Calu3 (cell line): ENCODE data around the gene CMKLR1. TPM values are rescaled to one million over a fixed set of nuclear protein-coding genes. Genes with fewer than 3 reads are reported as not detected.

Source experiments
- BruUV-seq: library from RNA; stranded (reverse); fragments of 400-500 nt; replicated peaks from 2 replicates; lab custom pipeline; 2021; lab: Mats Ljungman, UMichigan
- CTCF ChIA-PET: fragments of 300-600 bp; sonication (Branson Sonifier 250); formaldehyde crosslinking; loops from one replicate; lab custom pipeline; 2022; ENCODE audit warnings: antibody characterized with exemption; lab: Charles Lee
- DNase-seq: peaks from one replicate; pipeline ENCODE4 v3.0.0; 2022
- H3K27ac Mint-ChIP-seq: one replicate; pipeline ENCODE4 v1.8.0; 2022; ENCODE audit warnings: mixed read lengths; ENCODE audit not compliant: unreplicated experiment
- H3K27me3 Mint-ChIP-seq: one replicate; pipeline ENCODE4 v1.8.0; 2022; ENCODE audit warnings: mixed read lengths; ENCODE audit not compliant: unreplicated experiment
- H3K36me3 Mint-ChIP-seq: one replicate; pipeline ENCODE4 v1.8.0; 2022; ENCODE audit warnings: mild to moderate bottlenecking, moderate library complexity, mixed read lengths; ENCODE audit not compliant: insufficient read depth, unreplicated experiment
- H3K4me1 Mint-ChIP-seq: one replicate; pipeline ENCODE4 v1.8.0; 2022; ENCODE audit warnings: mild to moderate bottlenecking, low read depth, mixed read lengths; ENCODE audit not compliant: unreplicated experiment
- H3K4me3 Mint-ChIP-seq: one replicate; pipeline ENCODE4 v1.8.0; 2022; ENCODE audit warnings: mild to moderate bottlenecking, low read depth, moderate library complexity, mixed read lengths; ENCODE audit not compliant: unreplicated experiment
- H3K9me3 Mint-ChIP-seq: one replicate; pipeline ENCODE4 v1.8.0; 2022; ENCODE audit warnings: low read depth, mixed read lengths; ENCODE audit not compliant: unreplicated experiment
- intact Hi-C: fragments of 100-400 bp; cut with micrococcal nuclease; formaldehyde crosslinking; loops from one replicate; pipeline ENCODE4 v1.10.0; 2022; ENCODE audit not compliant: unreplicated experiment
- total RNA-seq: library from RNA; stranded (reverse); gene quantifications from 2 replicates; pipeline ENCODE4 v1.2.3, GENCODE V29; 2022
- TF ChIP-seq, protein P1 (sequence below): fragments of 200-600 bp; IDR thresholded peaks from one replicate; pipeline ENCODE4 v1.8.0; 2022; ENCODE audit warnings: antibody characterized with exemption; ENCODE audit not compliant: unreplicated experiment

Gene CMKLR1
- total RNA-seq, 1 experiment from 2014 or later: not detected

DNA sequence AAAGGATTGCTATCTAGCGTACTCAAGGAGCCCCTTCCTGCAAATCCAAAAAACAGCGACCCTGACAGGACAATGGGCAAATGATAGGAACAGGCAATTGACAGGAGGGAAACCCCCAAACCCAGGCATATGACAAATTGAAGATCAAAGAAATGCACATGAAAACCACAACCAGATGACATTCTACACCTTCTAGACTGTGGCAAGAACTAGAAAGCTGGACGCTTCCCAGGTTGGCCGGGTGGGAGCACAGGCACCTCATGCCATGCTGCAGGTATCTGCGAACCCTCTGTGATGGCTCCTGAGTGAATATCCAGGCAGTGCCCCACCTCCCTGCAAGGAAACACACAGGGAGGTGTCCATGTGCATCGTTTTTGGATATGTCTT is 37.1 kb downstream of the CMKLR1 start:
- Mint-ChIP-seq H3K4me3 (peak overlapping the region; percentile 19), H3K27ac (peak overlapping the region; percentile 74), H3K4me1 (peaks cover 84% of the 10 kb centered on the region), H3K27me3 (no peaks in the 10 kb centered on the region), H3K36me3 (peaks cover 18% of the 10 kb centered on the region), H3K9me3 (no peaks in the 10 kb centered on the region)
- DNase-seq: peak; percentile 22
- CTCF ChIA-PET: interaction anchor here (0.8 kb wide), 1 partner anchor 12 kb away, joined by 4 read pairs; no protein-coding TSS in a partner anchor
- intact Hi-C loops: loop anchor here (10.0 kb wide), 2 partner anchors 213 to 1207 kb away; partner anchors contain the start of genes CRY1 and FICD
- BruUV-seq: no TSS peak
- TF ChIP-seq, protein P1, sequence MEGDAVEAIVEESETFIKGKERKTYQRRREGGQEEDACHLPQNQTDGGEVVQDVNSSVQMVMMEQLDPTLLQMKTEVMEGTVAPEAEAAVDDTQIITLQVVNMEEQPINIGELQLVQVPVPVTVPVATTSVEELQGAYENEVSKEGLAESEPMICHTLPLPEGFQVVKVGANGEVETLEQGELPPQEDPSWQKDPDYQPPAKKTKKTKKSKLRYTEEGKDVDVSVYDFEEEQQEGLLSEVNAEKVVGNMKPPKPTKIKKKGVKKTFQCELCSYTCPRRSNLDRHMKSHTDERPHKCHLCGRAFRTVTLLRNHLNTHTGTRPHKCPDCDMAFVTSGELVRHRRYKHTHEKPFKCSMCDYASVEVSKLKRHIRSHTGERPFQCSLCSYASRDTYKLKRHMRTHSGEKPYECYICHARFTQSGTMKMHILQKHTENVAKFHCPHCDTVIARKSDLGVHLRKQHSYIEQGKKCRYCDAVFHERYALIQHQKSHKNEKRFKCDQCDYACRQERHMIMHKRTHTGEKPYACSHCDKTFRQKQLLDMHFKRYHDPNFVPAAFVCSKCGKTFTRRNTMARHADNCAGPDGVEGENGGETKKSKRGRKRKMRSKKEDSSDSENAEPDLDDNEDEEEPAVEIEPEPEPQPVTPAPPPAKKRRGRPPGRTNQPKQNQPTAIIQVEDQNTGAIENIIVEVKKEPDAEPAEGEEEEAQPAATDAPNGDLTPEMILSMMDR: no peak

DNA sequence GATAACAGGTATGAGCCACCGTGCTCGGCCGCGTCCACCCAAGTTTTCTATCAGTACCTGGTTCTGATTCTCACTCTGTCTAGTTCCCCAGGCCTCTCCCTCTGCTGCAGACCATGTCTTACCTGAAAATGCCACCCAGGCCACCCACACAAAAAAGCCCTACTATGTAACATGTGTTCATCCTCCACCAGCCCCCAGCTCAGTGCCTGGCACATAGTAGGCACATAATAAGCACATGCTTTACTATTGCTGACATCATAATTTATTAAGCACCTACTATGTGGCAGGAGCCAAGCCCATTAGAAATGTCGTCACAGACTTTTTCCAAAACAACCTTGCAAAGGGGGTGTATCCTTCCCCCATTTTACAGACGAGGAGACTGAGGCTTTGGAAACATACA is 37.8 kb downstream of the CMKLR1 start:
- Mint-ChIP-seq H3K27ac (no peak overlapping the region), H3K36me3 (peaks cover 18% of the 10 kb centered on the region), H3K9me3 (no peaks in the 10 kb centered on the region), H3K27me3 (no peaks in the 10 kb centered on the region), H3K4me3 (no peak overlapping the region), H3K4me1 (peaks cover 77% of the 10 kb centered on the region)
- CTCF ChIA-PET: interaction anchor here (0.7 to 0.8 kb wide), 2 partner anchors 12 to 39 kb away, joined by 3 to 4 read pairs; no protein-coding TSS in a partner anchor
- intact Hi-C loops: loop anchor here (1.0 to 10.0 kb wide), 3 partner anchors 34 to 1207 kb away; partner anchors contain the start of genes CRY1 and FICD
- DNase-seq: no peak
- no TSS peak for BruUV-seq
- TF ChIP-seq, protein P1: no peak

DNA sequence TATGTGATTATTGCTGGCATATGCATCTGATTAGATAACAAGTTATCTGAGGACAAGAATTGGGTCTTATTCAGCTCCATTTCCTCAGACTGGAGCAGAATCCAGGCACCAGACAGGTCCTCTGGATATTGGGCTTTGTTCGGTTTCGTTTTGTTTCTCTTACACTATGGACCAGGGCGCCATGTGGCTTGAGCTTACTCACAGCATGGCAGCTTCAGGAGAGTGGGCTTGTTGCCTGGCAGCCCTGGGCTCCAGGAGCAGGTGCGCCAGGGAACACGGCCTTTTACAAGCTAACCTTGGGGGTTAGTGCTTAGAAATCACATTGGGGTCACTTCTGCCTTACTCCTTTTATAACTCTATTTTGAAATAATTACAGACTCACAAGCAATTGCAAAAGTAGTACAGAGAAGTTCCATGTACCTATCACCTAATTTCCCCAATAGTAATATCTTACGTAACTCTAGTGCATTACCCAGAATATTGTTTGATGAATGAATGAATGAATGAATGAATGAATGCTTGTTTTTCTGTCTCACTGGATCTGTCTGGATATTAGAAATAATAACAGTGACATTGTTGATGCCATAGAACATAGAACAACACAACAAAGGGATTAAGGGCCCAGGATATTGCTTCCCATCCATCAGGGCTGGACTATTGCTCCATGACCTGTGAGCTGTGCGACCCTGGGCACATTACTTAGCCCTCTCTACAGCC is 39.0 kb downstream of the CMKLR1 start:
- intact Hi-C loops: loop anchor here (10.0 kb wide), 2 partner anchors 215 to 1205 kb away; partner anchors contain the start of genes CRY1 and FICD
- Mint-ChIP-seq H3K4me3 (no peak overlapping the region), H3K27me3 (no peaks in the 10 kb centered on the region), H3K4me1 (peaks cover 65% of the 10 kb centered on the region), H3K36me3 (peaks cover 14% of the 10 kb centered on the region), H3K9me3 (no peaks in the 10 kb centered on the region), H3K27ac (no peak overlapping the region)
- TF ChIP-seq, protein P1: no peak
- DNase-seq: no peak
- CTCF ChIA-PET: no interaction called here
- BruUV-seq: no TSS peak

DNA sequence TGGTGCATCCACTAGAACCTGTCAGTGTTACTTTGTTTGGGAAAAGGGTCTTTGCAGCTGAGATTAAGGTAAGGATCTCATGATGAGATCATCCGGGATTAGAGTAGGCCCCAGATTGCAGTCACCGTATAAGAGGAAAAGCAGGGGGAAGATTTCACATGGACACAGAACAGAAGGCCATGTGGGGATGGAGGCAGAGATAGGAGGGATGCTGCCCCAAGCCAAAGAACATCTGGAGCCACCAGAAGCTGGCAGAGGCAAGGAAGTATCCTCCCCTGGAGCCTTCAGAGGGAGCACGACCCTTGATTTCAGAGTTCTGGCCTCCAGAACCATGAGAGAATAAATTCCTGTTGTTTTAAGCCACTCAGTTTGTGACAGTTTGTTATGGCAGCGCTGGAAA is 39.6 kb downstream of the CMKLR1 start:
- DNase-seq: no peak
- no TSS peak for BruUV-seq

More for the DNA sequence above, 39.6 kb downstream of the CMKLR1 start:
- Mint-ChIP-seq H3K9me3 (no peaks in the 10 kb centered on the region), H3K27me3 (no peaks in the 10 kb centered on the region), H3K4me3 (no peak overlapping the region), H3K27ac (no peak overlapping the region), H3K4me1 (peaks cover 59% of the 10 kb centered on the region), H3K36me3 (peaks cover 14% of the 10 kb centered on the region)
- TF ChIP-seq, protein P1: no peak
- intact Hi-C loops: no loop called here
- CTCF ChIA-PET: no interaction called here
